A549 (cell line): ENCODE results near the gene PRX. TPM values are rescaled to one million over a fixed set of nuclear protein-coding genes. Genes with fewer than 3 reads are reported as not detected.

Experiments used
- ATAC-seq, 2 experiments: fragments of 200-7000 bp in 1 of 2; fragments of >200 bp in 1 of 2; cut with Nextera tagmentation in 1 of 2; cut with Tn5 transposase in 1 of 2; 3 replicates each; pipeline versions ENCODE4 v1.8.0 to v1.9.1; 2018 to 2020; ENCODE audit warnings: mild to moderate bottlenecking in 1 of 2, moderate library complexity in 1 of 2
- CTCF ChIA-PET: fragments of 300-600 bp; sonication (Branson Sonifier 250); formaldehyde crosslinking; extraction: SDS; loops from one replicate; lab custom pipeline; 2021; ENCODE audit warnings: antibody characterized with exemption, inconsistent platforms; lab: Yijun Ruan, JAX
- POLR2A ChIA-PET: fragments of 350-600 bp; formaldehyde crosslinking; extraction: SDS; loops from one replicate; lab custom pipeline; 2021; ENCODE audit warnings: antibody characterized with exemption, inconsistent platforms; lab: Yijun Ruan, JAX
- DNase-seq, 2 experiments: peaks; one replicate each; pipeline versions ENCODE4 v3.0.0 to v3.0.0-alpha.2; 2011 to 2016; ENCODE audit warnings: low read depth in 1 of 2, low spot score in 1 of 2
- FAIRE-seq: peaks from 2 replicates; lab custom pipeline; 2011; peaks lifted over from hg19 to GRCh38; lab: Jason Lieb, UNC
- H3K27ac ChIP-seq, 2 experiments: fragments of >200 bp; sonication (Bioruptor Twin); formaldehyde crosslinking; 3 replicates each; pipeline ENCODE4 v1.5.1; 2016 to 2017
- H3K4me1 ChIP-seq: fragments of >200 bp; sonication (Bioruptor Twin); formaldehyde crosslinking; 3 replicates; pipeline ENCODE4 v1.6.1; 2016
- H3K4me2 ChIP-seq: fragments of >200 bp; sonication (Bioruptor Twin); formaldehyde crosslinking; 3 replicates; pipeline ENCODE4 v1.6.1; 2016
- H3K4me3 ChIP-seq: fragments of >200 bp; sonication (Bioruptor Twin); formaldehyde crosslinking; 3 replicates; pipeline ENCODE4 v1.5.1; 2016
- H3K9me3 ChIP-seq: fragments of >200 bp; sonication (Bioruptor Twin); formaldehyde crosslinking; 3 replicates; pipeline ENCODE4 v1.6.1; 2016
- BHLHE40 ChIP-seq: IDR thresholded peaks from 2 replicates; pipeline ENCODE4 v1.6.1; 2012; ENCODE audit warnings: low read depth, low read length, inconsistent platforms
- CBX2 ChIP-seq: fragments of 200-600 bp; sonication (generic); IDR thresholded peaks from 2 replicates; pipeline ENCODE4 v1.6.1; 2016; ENCODE audit warnings: low read depth, mild to moderate bottlenecking, borderline replicate concordance
- CBX8 ChIP-seq: fragments of 200-600 bp; sonication (generic); IDR thresholded peaks from 2 replicates; pipeline ENCODE4 v1.6.1; 2016
- CHD2 ChIP-seq: fragments of 150-350 bp; IDR thresholded peaks from 2 replicates; pipeline ENCODE4 v1.6.1; 2014; ENCODE audit warnings: low read length; ENCODE audit not compliant: partially characterized antibody
- CHD4 ChIP-seq: fragments of 200-600 bp; sonication (generic); IDR thresholded peaks from 2 replicates; pipeline ENCODE4 v1.6.1; 2016; ENCODE audit warnings: antibody characterized with exemption, mild to moderate bottlenecking, borderline replicate concordance
- E2F6 ChIP-seq: IDR thresholded peaks from 2 replicates; pipeline ENCODE4 v1.6.1; 2012; ENCODE audit warnings: low read depth, borderline replicate concordance
- EHF ChIP-seq: fragments of 250-450 bp; sonication (Bioruptor Pico); IDR thresholded peaks from 2 replicates; pipeline ENCODE4 v1.5.0; 2020; ENCODE audit warnings: mild to moderate bottlenecking
- EP300 ChIP-seq, 2 experiments: fragments of >200 bp; sonication (Bioruptor Twin); formaldehyde crosslinking; IDR thresholded peaks; 2 replicates in 1 of 2; 3 replicates in 1 of 2; pipeline ENCODE4 v1.6.1; 2016 to 2017
- FOSL2 ChIP-seq, 2 experiments: fragments of 450-650 bp in 1 of 2; fragments of >200 bp in 1 of 2; sonication (Bioruptor Twin) in 1 of 2; formaldehyde crosslinking; IDR thresholded peaks; 2 replicates each; pipeline versions ENCODE4 v1.5.0 to v1.6.1; 2016 to 2020; ENCODE audit warnings: mild to moderate bottlenecking in 1 of 2, moderate library complexity in 1 of 2
- HDAC2 ChIP-seq: fragments of 200-600 bp; sonication (generic); IDR thresholded peaks from 2 replicates; pipeline ENCODE4 v1.6.1; 2016
- HOXB13 ChIP-seq: fragments of 250-450 bp; sonication (Bioruptor Pico); IDR thresholded peaks from 2 replicates; pipeline ENCODE4 v1.5.0; 2020; ENCODE audit warnings: low read depth, mild to moderate bottlenecking, moderate library complexity
- KDM1A ChIP-seq: fragments of 200-600 bp; sonication (generic); IDR thresholded peaks from 2 replicates; pipeline ENCODE4 v1.6.1; 2016; ENCODE audit warnings: low read depth, mild to moderate bottlenecking
- MAZ ChIP-seq: fragments of 150-350 bp; IDR thresholded peaks from 2 replicates; pipeline ENCODE4 v1.6.1; 2014; ENCODE audit warnings: antibody characterized with exemption, low read depth, low read length, borderline replicate concordance
- MYC ChIP-seq: IDR thresholded peaks from 2 replicates; pipeline ENCODE4 v1.6.1; 2012; ENCODE audit warnings: mild to moderate bottlenecking, inconsistent platforms, low read length, improper control_type of control experiment, borderline replicate concordance
- PBX3 ChIP-seq: IDR thresholded peaks from 2 replicates; pipeline ENCODE4 v1.6.1; 2012
- PHF8 ChIP-seq: fragments of 200-600 bp; sonication (generic); IDR thresholded peaks from 2 replicates; pipeline ENCODE4 v1.6.1; 2016; ENCODE audit warnings: low read depth, mild to moderate bottlenecking, antibody characterized with exemption, moderate library complexity, borderline replicate concordance
- RAD21 ChIP-seq, 2 experiments: fragments of >200 bp in 1 of 2; sonication (Bioruptor Twin) in 1 of 2; formaldehyde crosslinking in 1 of 2; IDR thresholded peaks in 1 of 2; conservative IDR thresholded peaks in 1 of 2; 2 replicates in 1 of 2; 3 replicates in 1 of 2; pipeline ENCODE4 v1.6.1; 2012 to 2018; ENCODE audit warnings: inconsistent platforms in 1 of 2
- RARB ChIP-seq: fragments of 250-450 bp; sonication (Bioruptor Pico); IDR thresholded peaks from 2 replicates; pipeline ENCODE4 v1.8.0; 2021; ENCODE audit warnings: mild to moderate bottlenecking, moderate library complexity
- RCOR1 ChIP-seq: fragments of 150-350 bp; IDR thresholded peaks from 2 replicates; pipeline ENCODE4 v1.6.1; 2014; ENCODE audit warnings: antibody characterized with exemption, low read length, low read depth
- RNF2 ChIP-seq: fragments of 200-600 bp; sonication (generic); IDR thresholded peaks from 2 replicates; pipeline ENCODE4 v1.6.1; 2016; ENCODE audit warnings: low read depth, mild to moderate bottlenecking, antibody characterized with exemption, moderate library complexity, borderline replicate concordance
- TFCP2L1 ChIP-seq: fragments of 250-450 bp; sonication (Bioruptor Pico); IDR thresholded peaks from 2 replicates; pipeline ENCODE4 v1.5.0; 2021; ENCODE audit warnings: mild to moderate bottlenecking
- TP53 ChIP-seq: fragments of 250-450 bp; sonication (Bioruptor Pico); IDR thresholded peaks from 2 replicates; pipeline ENCODE4 v1.5.0; 2021; ENCODE audit warnings: mild to moderate bottlenecking, moderate library complexity
- USF2 ChIP-seq: fragments of 450-650 bp; IDR thresholded peaks from 2 replicates; pipeline ENCODE4 v1.6.1; 2014; ENCODE audit warnings: antibody characterized with exemption
- ZNF302 ChIP-seq: fragments of 250-450 bp; sonication (Bioruptor Pico); IDR thresholded peaks from 2 replicates; pipeline ENCODE4 v1.9.0; 2021; ENCODE audit warnings: inconsistent platforms, mild to moderate bottlenecking, moderate library complexity
- ZSCAN20 ChIP-seq: fragments of 250-450 bp; sonication (Bioruptor Pico); IDR thresholded peaks from 2 replicates; pipeline ENCODE4 v1.8.0; 2022; ENCODE audit warnings: mild to moderate bottlenecking, moderate library complexity
- WGBS: methylation state at CpG from one replicate; pipeline ENCODE4 v1.1.6; 2017; ENCODE audit errors: missing lambda C conversion rate; 5-methylcytosine and 5-hydroxymethylcytosine counted together
- polyA plus RNA-seq, 4 experiments: library from polyadenylated mRNA; depleted of rRNA in 3 of 4; stranded (reverse); fragments of >200 nt; fragmentation: RNase III in 1 of 4; extraction: RNeasy Plus Mini Kit Qiagen cat#74134 plus additional on column Dnase treatment in 1 of 4; gene quantifications; 2 replicates in 3 of 4; 3 replicates in 1 of 4; pipeline ENCODE4 v1.2.3, GENCODE V29; 2011 to 2017
- TF ChIP-seq, protein P1 (sequence below): fragments of 200-600 bp; sonication (generic); IDR thresholded peaks from 2 replicates; pipeline ENCODE4 v1.6.1; 2016; ENCODE audit warnings: antibody characterized with exemption, mild to moderate bottlenecking, moderate library complexity
- TF ChIP-seq, protein P2 (sequence below): fragments of >200 bp; sonication (Bioruptor Twin); formaldehyde crosslinking; IDR thresholded peaks from 3 replicates; pipeline ENCODE4 v1.5.1; 2016
- TF ChIP-seq, protein P3 (sequence below): fragments of 250-450 bp; sonication (Bioruptor Pico); IDR thresholded peaks from 2 replicates; pipeline ENCODE4 v1.5.0; 2020; ENCODE audit warnings: low read depth, mild to moderate bottlenecking, moderate library complexity

Gene PRX
- polyA plus RNA-seq, 2 of the 4 experiments (the other 2 are of a cell fraction): 1.6 to 1.8 TPM

DNA sequence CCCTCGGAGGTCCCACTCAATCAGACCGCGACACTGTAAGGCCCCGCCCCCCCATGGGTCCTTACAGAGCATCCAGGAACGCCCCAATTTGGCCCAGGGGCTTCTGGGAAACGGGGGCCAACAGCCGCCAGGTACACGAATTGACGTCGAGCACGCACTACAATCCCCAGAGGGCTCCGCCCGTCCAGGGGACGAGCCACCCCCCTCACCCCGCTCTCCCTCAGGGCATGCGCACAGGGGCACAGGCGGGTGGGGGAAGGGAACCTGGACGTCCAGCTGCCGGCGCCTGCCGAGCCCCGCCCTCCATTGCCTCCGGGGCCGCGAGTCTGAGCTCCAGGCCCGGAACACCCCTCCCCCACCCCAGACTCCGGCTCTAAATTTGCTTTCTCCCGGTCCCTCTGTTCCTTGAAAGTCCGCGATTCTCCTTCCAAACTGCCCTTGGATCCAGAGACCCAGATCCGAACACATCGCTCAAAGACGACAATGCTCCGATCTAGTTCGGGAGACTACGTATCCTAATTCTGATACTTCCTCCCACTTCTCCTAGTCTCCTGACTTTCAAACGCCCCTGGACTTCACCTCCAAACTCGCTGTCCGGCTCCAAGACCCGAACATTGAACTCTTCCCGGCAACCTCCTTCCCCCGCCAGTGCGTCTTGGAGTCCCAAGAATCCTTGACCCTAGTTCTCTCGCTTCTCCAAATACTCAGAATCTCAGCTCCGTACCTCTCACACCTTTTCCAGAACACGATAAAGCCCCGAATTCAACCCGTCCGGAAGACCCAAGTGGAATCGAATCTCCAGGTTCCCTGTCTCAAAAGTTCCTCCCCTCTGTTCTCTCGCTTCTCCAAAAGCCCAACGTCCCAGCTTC lies 30.2 kb upstream of the PRX start:
- peak; percentile 100 for DNase-seq
- Histone ChIP-seq H3K4me2 (peak overlapping the region; percentile 95), H3K4me1 (peaks cover 23% of the 10 kb centered on the region), H3K27ac (peak overlapping the region; percentile 88 to 97), H3K9me3 (no peaks in the 10 kb centered on the region), H3K4me3 (peak overlapping the region; percentile 80)
- ChIA-PET POLR2A (interaction anchor here (0.5 to 8.8 kb wide), 23 partner anchors 8 to 820 kb away, joined by 3 to 208 read pairs (median 6); partner anchors contain the start of genes BLVRB, C19orf47, PLD3 and PSMC4), CTCF (interaction anchor here (0.6 to 46.6 kb wide), 11 partner anchors 11 to 192 kb away, joined by 3 to 950 read pairs (median 6); partner anchors contain the start of genes BLVRB, PRX, SERTAD1 and SPTBN4)
- WGBS: under 1% methylated on average over 52 of the region's 52 CpGs
- peak; percentile 70 to 84 for ATAC-seq
- FAIRE-seq: peak; percentile 99
- no peak for TF ChIP-seq ZNF302 (CRISPR knock-in tag)
- TF ChIP-seq E2F6: peak; percentile 67
- no peak; the same call in 1 of the 2 replicates for TF ChIP-seq RARB (CRISPR knock-in tag)
- TF ChIP-seq CBX8: no peak
- peak; percentile 78 for TF ChIP-seq CHD2
- TF ChIP-seq ZSCAN20: no peak
- peak; percentile 87 for TF ChIP-seq PBX3
- no peak for TF ChIP-seq PHF8
- TF ChIP-seq, protein P1, sequence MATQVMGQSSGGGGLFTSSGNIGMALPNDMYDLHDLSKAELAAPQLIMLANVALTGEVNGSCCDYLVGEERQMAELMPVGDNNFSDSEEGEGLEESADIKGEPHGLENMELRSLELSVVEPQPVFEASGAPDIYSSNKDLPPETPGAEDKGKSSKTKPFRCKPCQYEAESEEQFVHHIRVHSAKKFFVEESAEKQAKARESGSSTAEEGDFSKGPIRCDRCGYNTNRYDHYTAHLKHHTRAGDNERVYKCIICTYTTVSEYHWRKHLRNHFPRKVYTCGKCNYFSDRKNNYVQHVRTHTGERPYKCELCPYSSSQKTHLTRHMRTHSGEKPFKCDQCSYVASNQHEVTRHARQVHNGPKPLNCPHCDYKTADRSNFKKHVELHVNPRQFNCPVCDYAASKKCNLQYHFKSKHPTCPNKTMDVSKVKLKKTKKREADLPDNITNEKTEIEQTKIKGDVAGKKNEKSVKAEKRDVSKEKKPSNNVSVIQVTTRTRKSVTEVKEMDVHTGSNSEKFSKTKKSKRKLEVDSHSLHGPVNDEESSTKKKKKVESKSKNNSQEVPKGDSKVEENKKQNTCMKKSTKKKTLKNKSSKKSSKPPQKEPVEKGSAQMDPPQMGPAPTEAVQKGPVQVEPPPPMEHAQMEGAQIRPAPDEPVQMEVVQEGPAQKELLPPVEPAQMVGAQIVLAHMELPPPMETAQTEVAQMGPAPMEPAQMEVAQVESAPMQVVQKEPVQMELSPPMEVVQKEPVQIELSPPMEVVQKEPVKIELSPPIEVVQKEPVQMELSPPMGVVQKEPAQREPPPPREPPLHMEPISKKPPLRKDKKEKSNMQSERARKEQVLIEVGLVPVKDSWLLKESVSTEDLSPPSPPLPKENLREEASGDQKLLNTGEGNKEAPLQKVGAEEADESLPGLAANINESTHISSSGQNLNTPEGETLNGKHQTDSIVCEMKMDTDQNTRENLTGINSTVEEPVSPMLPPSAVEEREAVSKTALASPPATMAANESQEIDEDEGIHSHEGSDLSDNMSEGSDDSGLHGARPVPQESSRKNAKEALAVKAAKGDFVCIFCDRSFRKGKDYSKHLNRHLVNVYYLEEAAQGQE: no peak; the same call in 1 of the 2 replicates
- no peak for TF ChIP-seq KDM1A
- TF ChIP-seq RAD21 (conservative IDR thresholded peaks at IDR 0.05 in 1 of 2, IDR thresholded peaks at IDR 0.05 in 1 of 2): 0 out of 5 replicates have a peak, but pooled peaks of 1 of the 2 experiments have one; percentile 46
- no peak for TF ChIP-seq EP300 (IDR thresholded peaks at IDR 0.05)
- TF ChIP-seq EHF (CRISPR knock-in tag): no peak
- TF ChIP-seq BHLHE40: 0 out of 2 replicates have a peak, but pooled peaks have one; percentile 62
- TF ChIP-seq HOXB13 (CRISPR knock-in tag): no peak
- TF ChIP-seq MAZ: peak; percentile 98
- TF ChIP-seq MYC: peak; percentile 90
- TF ChIP-seq FOSL2 (IDR thresholded peaks at IDR 0.05): no peak
- peak; percentile 11; the same call in 1 of the 2 replicates for TF ChIP-seq FOSL2 (CRISPR knock-in tag; IDR thresholded peaks at IDR 0.05)
- TF ChIP-seq, protein P2, sequence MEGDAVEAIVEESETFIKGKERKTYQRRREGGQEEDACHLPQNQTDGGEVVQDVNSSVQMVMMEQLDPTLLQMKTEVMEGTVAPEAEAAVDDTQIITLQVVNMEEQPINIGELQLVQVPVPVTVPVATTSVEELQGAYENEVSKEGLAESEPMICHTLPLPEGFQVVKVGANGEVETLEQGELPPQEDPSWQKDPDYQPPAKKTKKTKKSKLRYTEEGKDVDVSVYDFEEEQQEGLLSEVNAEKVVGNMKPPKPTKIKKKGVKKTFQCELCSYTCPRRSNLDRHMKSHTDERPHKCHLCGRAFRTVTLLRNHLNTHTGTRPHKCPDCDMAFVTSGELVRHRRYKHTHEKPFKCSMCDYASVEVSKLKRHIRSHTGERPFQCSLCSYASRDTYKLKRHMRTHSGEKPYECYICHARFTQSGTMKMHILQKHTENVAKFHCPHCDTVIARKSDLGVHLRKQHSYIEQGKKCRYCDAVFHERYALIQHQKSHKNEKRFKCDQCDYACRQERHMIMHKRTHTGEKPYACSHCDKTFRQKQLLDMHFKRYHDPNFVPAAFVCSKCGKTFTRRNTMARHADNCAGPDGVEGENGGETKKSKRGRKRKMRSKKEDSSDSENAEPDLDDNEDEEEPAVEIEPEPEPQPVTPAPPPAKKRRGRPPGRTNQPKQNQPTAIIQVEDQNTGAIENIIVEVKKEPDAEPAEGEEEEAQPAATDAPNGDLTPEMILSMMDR: no peak
- TF ChIP-seq, protein P3, sequence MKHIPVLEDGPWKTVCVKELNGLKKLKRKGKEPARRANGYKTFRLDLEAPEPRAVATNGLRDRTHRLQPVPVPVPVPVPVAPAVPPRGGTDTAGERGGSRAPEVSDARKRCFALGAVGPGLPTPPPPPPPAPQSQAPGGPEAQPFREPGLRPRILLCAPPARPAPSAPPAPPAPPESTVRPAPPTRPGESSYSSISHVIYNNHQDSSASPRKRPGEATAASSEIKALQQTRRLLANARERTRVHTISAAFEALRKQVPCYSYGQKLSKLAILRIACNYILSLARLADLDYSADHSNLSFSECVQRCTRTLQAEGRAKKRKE (CRISPR knock-in tag): no peak
- no peak for TF ChIP-seq RCOR1
- no peak for TF ChIP-seq HDAC2
- TF ChIP-seq CBX2: no peak
- no peak for TF ChIP-seq CHD4
- no peak for TF ChIP-seq USF2
- TF ChIP-seq TFCP2L1 (CRISPR knock-in tag): peak; percentile 95
- TF ChIP-seq RNF2: no peak
- TF ChIP-seq TP53 (CRISPR knock-in tag): 0 out of 2 replicates have a peak, but pooled peaks have one; percentile 1
